DOHH2 (cell line): ENCODE results near the gene PDE9A.

Experiments
- CTCF ChIP-seq: fragments of 200-600 bp; sonication (generic); IDR thresholded peaks from one replicate; pipeline ENCODE4 v1.5.1; 2014; ENCODE audit warnings: antibody characterized with exemption, mild to moderate bottlenecking, low read depth, low read length; ENCODE audit not compliant: poor library complexity, severe bottlenecking
- EZH2phosphoT487 ChIP-seq: fragments of 200-600 bp; sonication (generic); IDR thresholded peaks from 2 replicates; pipeline ENCODE4 v1.6.1; 2017; ENCODE audit warnings: borderline replicate concordance, mild to moderate bottlenecking, antibody characterized with exemption, low read length, moderate library complexity, mixed read lengths

GRCh38 chr21:42756580-42757250, 103.3 kb downstream of the PDE9A start:
- TF ChIP-seq CTCF (no peak), EZH2phosphoT487 (no peak)
